NCI-H2107 (cell line): Measurements from ENCODE around the gene CD37.
"Not testable (repeated sequence)": the region's sequence is repeated elsewhere in the genome, so short reads cannot be mapped to it uniquely, and the experiment has no call there.

Source experiments
- DNase-seq: peaks from one replicate; lab custom pipeline; 2025; lab: John Stamatoyannopoulos, UW

Gene CD37

DNA sequence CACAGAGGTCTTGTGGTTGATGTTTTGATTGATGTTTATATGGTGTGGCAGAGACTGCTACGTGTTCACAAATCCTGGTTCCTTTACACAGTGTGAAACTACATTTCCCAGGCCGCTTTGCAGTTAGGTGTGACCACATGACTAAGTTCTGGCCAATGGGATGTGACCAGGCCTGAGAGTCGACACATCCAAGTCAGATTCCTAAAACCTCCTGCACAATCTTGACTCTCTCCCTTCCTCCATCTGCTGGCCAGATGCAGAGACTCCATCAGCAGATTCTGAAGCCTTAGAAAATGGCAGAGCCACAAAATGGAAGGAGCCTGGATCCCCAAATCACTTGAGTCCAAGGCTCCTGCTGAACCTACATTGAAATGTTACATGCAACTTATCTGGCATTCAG lies 12.6 kb downstream of the CD37 start:
- DNase-seq, result no peak

DNA sequence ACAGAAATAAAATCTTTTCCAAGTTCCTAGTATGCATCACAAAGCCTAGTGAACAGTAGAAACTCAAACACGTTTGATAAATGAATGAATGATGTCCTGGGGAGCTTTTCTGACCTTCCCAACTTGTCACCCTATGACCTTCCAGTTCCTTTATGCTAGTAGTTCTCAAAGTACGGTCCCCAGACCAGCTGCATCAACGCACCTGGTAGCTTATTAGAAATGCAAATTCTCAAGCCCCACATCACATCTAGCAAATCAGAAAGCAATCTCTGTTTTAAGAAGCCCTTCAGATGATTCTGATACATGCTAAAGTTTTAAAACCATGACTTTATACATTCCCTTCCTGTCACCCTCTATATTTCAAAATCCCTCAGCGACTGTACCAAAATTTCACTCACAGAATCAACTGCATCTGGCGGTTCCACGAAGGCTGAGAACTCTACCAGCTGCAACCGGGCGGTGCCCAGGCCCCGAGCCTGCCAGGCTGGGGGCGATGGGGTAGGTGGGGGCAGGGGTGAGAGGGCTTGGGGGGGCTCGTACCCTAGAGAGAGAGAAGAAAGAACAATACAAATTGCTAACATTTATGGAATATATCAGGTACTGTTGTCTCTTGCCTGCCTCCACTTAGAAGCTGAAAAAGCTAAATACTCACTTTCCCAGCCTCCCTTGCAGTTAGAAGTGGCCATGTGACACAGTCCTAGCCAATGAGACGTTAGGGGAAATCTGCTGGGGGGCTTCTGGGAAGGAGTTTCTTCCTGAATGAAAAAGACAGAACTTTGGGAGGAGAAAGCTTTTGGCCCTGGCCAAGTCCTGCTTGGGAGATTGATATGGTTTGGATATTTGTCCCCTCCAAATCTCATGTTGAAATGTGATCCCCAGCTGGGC lies 13.3 kb downstream of the CD37 start:
- no peak for DNase-seq

DNA sequence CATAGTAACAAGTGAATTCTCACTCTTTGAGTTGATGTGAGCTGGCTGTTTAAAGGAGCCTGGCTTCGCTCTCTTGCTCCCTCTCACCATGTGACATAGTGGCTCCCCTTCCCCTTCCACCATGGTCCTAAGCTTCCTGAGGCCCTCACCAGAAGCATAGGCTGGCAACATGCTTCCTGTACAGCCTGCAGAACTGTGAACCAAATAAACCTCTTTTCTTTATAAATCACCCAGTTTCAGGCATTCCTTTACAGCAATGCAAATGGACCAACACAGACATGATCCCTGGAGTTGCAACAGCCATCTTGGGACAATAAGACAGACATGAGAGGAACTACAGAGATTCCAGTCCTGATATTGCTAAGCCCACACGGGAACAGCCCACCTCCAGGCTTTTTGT lies 14.4 kb downstream of the CD37 start:
- DNase-seq, result no peak

DNA sequence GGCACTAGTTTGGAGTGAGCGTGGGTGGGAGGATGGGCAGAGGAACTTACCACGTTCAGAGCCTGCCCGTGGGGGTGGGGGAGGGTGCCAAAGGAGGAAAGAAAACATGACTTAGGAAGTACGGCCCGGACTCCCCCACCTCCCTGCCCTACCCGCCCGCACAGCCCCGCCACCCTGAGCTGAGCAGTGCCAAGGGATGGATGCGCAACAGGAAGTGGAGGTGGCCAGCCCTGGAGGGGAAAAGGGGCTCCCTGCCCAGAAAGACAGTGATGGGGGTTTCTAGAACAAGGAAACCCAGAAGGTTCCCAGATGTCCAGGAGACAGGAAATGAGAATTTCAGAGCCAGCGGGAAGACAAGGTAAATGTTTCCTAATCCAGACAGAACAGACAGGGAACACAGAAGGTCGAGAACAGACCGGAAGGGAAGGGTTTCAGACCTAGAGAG lies 20.7 kb downstream of the CD37 start:
- DNase-seq, result no peak

DNA sequence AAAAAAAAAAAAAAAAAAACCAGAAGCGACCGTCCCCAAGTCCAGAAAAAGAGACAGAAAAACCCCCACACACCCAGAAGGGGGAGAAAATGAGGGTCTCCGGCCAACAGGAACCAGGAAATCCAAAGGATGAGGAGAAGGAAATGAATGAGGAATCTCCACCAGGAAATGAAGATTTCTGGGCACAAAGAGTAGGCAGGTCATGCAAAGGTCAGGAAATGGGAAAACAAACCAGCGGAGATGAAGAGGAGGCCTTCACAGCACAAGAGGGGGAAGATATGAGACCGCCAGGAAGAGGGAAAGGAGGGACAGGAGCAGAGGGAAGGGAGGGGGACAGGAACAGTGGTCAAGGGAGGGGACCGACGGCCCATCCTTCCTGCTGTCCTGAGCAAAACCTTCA lies 21.2 kb downstream of the CD37 start:
- DNase-seq, result no peak

DNA sequence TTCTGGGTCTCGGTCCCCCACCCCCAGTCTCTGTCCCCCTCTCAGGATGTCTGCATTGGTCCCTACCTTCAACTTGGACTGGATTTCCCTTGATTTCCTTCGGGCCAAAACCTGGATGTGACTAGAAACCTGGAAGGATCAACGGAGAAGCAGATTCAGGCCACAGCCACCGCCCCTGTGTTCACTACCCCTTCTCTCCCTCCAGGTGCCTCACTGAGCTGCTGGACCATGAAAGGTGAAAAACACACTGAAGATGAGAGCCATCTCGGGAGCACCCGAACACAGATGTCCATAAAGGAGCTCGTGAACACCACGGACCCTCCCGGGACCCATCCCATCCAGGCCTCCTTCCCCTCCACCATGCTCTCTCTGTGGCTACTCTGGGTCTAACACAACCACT lies 22.0 kb downstream of the CD37 start:
- no peak for DNase-seq

DNA sequence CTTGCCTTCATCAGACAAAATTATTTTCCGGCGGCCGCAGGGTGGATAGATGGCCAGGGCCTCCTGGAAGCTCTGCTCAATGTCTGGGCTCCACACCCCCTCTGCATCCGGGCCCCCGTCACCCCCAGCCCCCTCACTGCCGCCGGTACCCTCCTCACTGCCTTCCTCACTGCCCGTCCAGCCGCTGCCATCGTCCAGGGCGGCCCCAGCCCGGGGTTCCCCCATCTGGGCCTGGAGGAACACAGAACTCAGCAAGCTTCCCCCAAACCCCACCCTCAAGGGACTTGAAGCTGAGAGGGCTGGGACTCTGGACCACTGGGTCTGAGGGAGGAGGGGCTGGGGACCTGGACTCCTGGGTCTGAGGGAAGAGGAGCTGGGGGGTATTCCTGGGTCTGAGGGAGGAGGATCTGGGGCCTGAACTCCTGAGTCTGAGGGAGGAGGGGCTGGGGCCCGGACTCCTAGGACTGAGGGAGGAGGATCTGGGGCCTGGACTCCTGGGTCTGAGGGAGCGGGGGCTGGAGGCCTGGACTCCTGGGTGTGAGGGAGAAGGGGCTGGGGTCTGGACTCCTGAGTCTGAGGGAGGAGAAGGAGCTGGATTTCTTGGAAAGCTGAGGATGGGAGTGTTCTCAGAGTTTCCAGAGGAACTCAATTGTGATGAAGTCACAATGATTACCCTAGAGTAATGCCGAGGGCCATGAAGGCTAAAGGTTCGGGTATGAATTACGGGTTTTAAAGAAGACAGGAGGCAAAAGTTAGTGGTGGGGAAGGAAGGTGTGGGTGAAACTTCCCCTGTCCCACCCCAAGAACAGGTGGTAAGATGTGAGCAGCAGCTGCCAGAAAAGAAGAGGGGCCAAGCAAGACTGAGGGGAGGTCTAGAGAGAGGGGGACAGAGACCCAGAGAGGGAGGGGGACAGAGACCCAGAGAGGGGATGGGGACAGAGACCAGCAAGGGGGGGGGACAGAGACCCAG lies 24.9 kb downstream of the CD37 start:
- no peak for DNase-seq

DNA sequence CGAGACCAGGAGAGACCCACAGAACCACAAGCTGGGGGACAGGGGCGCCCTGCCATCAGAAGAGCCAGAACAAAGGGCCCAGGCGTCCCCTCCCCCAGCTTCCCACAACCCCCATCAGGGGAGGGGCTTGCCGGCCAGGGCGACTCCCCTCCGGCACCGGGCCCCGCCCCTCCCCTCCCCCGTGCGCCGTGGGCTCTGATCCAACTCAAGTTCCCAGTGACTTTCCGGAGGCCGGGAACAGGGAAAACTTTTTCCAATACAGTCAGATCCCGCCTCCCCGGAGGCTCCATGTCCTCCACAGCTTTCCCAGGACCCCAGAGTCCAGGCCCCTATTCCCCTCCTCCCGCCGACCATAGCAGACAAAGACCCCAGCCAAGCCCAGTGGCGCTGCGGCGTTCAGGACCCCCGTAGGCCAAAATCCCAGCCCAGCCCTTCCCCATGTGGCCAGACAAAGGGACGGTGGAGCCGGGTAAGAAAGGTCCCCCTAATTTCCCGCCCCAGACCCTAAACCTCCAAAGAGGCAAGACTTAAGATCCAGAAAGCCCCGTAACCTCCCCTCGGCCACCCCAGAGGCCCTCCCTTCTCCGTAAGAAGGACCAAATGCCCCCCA lies 26.3 kb downstream of the CD37 start:
- no peak for DNase-seq

DNA sequence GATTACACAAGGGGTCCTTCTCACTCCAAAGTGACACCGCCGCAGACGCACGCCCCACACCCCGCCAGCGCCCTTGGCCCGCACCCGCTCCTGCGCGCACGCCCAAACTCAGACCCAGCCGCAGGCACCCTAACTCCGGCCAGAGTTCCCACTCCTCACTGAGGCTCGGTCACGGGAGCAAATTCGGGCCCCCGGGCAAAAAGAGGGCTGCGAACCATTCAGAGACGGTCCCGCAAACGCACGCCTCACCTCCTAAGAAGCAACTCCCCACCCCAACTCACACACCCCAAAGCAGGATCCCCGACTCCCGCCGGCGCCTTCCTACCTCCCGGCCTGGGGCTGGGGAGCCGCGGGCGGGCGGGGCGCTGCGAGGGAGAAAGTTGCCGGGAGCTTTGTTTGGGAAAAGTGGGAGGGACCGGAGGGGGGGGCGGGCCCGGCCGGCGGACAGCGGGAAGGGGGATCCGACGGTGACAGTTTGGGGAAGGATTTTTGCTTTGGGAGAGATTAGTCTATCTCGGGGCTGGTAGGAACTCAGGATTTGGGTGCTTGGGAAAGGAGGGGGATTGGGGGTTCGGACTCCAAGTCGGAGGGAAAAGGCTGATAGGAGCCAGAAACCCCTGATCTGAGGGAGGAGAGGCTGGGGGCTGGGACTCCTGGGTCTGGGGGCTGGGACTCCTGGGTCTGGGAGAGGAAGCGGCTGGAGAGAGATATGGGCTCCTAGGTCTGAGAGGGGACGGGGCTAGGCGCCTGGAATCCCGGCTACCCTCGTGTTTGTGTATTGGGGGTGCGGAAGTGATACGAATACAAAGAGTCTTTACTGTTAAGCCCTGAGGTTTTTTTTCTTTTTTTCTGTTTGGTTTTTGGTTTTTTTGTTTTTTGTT lies 27.1 kb downstream of the CD37 start, which contains the start of gene TEAD2:
TSS of gene TEAD2 (minus strand) at position 369 of the 881 bp plus-strand sequence. CDS start 2,341 bp downstream, outside the sequence.
- DNase-seq, result no peak

DNA sequence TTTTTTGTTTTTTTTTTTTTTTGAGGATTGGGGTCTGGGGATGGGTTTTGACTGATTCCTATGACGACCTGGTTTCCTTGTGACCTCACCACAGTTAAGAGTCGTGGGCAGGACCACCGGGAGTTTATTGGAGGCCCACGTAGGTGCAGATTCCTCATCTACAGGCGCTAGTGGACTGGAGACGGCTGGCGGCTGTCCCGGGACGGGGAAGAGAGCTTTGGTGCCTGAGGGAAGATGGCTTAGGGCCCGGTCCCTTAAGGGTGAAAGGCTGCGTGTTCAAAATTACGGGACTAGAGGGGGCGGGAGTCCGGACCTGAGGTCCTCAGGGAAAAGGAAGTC lies 27.7 kb downstream of the CD37 start:
- no peak for DNase-seq

DNA sequence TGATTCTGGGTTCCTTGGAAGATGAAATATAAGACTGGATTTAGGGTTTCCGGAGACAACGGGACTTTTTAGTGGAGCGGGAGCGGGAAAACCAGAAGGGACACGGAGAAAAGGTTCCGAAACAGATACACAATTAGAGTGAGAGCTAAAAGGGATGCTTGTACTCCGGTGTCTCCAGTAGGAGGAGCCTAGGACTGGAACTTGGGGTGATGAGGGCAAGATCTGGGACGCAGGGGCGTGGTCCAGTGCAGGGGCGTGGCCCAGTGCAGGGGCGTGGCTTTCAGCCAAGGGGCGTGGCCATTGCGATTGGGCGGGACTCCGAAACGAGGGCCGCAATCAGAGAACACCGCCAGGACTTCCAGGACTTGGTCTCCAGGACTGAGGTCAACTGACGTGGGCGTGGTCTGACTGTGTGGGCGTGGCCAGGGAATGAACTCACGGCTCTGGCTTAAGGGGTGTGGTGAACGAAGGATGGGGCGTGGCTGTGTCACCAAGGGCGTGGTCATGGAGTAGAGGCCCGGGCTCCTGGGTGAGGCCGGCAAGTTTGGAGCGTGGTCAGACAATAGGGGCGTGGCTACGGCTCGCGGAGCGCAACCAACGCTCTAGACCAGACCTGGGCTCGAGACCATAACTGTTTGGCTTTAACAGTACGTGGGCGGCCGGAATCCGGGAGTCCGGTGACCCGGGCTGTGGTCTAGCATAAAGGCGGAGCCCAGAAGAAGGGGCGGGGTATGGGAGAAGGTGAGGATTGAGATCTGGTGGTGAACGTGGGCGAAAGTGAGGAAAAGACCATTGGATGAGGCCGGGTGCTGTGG lies 28.3 kb downstream of the CD37 start, which contains the start of gene DKKL1:
TSS of gene DKKL1 (plus strand) at position 610 of the 815 bp plus-strand sequence. CDS start at position 732, 122 bp downstream.
- no peak for DNase-seq

DNA sequence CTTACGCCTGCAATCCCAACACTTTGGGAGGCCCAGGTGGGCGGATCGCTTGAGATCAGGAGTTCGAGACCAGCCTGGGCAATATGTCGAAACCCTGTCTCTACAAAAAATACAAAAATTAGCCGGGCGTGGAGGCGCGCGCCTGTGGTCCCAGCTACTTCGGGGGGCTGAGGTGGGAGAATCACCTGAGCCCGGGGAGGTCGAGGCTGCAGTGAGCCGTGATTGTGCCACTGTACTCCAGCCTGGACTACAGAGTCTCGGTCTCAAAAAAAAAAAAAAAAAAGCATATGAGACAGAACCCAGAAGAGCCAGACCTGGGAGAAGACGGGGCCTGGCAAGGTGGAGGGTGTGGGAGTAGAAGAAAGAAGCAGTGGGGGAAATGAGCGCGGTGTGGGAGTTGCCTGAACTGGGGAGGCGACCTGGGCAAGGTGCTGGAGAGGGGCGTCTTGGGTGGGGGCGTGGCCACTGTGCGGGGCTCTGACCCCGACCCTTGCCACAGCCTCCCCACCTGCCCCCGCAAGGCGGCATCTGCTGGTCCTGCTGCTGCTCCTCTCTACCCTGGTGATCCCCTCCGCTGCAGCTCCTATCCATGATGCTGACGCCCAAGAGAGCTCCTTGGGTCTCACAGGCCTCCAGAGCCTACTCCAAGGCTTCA lies 29.0 kb downstream of the CD37 start:
- DNase-seq, result no peak

DNA sequence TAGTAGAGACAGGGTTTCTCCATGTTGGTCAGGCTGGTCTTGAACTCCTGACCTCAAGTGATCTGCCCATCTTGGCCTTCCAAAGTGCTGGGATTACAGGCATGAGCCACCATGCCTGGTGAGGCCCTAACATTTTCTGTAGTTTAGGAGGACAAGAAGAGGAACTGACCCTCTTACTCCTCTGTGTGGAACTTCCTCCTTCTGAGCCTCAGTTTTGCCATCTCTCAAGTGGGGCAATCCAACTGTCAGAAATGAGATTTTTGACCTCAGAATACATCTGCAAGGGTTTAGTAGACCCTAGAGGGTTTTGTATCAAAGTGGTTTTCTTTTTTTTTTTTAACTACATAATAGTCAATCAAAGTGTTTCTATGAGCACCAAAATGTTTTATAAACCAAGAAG lies 30.9 kb downstream of the CD37 start:
- DNase-seq, result no peak

DNA sequence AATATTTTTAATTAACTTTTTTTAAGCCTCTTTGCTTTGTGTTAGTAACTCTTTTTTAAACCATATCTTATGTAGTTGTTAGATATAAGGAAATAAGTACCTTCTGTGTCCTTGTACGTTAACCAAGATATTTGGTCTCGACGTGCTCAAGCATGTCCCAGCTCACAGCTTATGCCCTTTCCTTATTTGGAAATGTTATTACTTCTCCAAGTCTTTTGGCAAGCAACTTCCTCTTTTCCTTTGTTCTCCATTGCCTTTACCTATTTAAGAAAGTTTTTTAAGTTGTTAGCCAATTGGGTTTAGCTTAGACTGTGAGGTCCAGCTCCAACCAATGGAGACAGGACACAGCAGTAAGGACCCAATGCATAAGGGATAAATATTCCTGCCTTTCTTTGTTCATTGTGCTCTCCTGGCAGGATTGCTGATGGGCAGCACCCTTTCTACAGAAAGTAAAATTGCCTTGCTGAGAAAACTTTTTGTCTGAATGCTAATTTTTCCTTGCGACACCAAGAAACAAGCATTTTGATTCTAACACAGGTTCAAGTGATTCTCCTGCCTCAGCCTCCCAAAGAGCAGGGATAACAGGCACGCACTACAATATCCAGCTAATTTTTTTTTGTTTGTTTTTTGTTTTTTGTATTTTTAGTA lies 33.6 kb downstream of the CD37 start:
- no peak for DNase-seq

DNA sequence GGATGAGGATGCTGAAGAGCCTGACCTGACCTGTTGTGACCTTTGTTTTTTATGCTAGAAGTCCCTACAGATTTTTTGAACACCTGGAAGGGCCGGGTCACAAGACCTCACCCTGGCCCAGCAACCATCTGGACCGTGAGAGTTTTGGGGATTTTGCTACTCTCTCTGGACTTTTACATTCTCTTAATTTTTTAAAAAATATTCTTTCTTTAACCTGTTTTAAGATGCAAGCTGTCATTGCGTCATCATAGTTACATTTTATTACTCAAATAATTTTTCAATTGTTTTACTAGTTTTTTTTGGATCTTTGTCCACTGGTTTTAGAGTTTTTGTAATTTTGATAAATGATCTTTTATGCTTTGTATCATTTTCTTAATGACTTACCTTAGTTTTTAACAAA lies 36.0 kb downstream of the CD37 start:
- DNase-seq, result no peak

DNA sequence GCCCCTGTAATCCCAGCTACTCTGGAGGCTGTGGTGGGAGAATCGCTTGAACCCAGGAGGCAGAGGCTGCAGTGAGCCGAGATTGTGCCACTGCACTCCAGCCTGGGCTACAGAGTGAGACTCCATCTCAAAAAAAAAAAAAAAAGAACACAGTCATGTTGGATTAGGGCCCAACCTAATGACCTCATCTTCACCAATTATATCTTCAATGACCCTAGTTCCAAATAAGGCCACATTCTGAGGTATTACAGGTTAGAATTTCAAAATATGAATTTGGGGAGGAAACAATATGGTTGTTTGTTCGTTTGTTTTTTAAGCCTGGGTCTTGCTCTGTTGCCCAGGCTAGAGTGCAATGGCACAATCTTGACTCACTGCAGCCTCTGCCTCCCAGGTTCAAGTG lies 38.0 kb downstream of the CD37 start:
- not testable (repeated sequence) for DNase-seq

DNA sequence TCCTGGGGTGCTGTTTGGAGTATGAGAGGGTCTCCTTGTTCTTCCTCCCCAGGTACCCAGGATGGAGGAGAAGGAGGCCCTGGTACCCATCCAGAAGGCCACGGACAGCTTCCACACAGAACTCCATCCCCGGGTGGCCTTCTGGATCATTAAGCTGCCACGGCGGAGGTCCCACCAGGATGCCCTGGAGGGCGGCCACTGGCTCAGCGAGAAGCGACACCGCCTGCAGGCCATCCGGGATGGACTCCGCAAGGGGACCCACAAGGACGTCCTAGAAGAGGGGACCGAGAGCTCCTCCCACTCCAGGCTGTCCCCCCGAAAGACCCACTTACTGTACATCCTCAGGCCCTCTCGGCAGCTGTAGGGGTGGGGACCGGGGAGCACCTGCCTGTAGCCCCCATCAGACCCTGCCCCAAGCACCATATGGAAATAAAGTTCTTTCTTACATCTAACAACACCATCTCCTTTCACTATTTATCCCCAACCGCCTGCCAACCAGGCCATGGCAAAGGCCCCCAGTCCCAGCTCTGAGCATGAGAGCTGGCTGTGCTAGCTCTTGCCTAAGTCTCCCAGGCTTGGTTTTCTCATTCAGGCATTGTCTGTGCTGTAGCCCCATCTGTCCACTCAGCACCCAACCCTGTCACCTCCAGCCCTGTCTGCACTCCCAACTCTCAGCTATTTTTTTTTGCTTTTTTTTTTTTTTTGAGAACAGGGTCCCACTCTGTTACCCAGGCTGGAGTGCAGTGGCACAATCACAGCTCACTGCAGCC lies 39.6 kb downstream of the CD37 start:
- no peak for DNase-seq

DNA sequence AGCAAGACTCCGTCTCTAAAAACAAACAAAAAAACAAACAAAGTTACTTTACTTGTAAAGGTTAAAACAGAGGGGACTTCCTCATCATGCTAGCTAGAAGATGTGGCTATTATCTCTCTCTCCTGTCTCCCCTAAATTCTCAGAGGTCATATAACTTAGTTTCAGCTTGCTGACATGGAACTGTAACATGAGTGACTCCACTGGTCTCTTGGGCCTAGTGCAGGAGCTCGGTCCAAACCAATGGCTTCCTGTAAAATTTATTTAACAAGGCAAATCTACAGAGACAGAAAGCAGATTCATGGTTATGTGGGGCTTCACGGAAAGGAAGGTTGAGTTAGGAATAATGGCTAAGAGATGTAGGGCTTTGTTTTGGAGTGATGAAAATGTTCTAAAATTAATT lies 43.3 kb downstream of the CD37 start:
- DNase-seq, result no peak

DNA sequence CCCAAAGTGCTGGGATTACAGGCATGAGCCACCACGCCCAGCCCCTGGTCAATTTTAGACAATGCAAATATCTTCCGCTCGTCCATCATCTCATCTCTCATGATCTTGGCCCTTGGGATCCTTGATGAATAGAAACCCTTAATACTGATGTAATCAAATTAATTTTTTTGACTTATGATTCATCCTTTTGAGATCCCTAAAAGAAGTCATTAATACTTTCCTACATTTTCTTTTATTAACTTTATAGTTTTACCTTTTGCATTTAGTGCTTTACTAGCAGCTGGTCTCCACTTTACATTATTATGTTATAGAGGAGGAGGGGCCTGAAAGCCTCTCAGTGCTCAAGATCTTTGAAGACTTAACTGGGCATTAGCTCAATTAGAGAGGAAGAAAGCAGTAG lies 45.2 kb downstream of the CD37 start:
- no peak for DNase-seq
